Lower leg skin (tissue), 3 donors: ENCODE measurements around the gene DENND4C.

Experiments used
- POLR2A ChIP-seq, 2 donors: fragments of 450-650 bp; IDR thresholded peaks; one replicate each; pipeline ENCODE4 v1.6.1; 2016 to 2017; ENCODE audit warnings: antibody characterized with exemption in 2 of 2, mild to moderate bottlenecking in 1 of 2, moderate library complexity in 1 of 2
- TF ChIP-seq, protein P1 (sequence below), 3 donors: fragments of 450-650 bp; IDR thresholded peaks; one replicate each; pipeline ENCODE4 v1.5.1; 2016; ENCODE audit warnings: antibody characterized with exemption in 3 of 3, mild to moderate bottlenecking in 3 of 3, moderate library complexity in 2 of 3

DNA sequence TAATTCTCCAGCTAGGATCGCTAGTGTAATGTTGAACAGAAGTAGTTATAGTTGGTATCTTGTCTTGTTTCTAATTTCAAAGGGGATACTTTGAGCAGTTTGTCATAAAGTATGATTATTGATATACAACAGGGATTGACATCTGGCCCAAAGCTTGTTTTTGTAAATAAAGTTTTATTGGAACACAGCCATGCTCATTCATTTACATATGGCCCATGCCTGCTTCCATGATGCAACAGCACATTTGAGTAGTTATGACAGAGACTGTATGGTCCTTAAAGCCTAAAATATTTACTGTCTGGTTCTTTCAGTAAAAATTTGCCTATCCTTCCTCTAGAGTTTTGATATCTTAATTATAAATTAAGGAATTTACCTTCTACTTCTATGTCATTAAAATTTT is 79.8 kb downstream of the DENND4C start:
- TF ChIP-seq POLR2A (IDR thresholded peaks at IDR 0.05), result no peak
- TF ChIP-seq, protein P1, sequence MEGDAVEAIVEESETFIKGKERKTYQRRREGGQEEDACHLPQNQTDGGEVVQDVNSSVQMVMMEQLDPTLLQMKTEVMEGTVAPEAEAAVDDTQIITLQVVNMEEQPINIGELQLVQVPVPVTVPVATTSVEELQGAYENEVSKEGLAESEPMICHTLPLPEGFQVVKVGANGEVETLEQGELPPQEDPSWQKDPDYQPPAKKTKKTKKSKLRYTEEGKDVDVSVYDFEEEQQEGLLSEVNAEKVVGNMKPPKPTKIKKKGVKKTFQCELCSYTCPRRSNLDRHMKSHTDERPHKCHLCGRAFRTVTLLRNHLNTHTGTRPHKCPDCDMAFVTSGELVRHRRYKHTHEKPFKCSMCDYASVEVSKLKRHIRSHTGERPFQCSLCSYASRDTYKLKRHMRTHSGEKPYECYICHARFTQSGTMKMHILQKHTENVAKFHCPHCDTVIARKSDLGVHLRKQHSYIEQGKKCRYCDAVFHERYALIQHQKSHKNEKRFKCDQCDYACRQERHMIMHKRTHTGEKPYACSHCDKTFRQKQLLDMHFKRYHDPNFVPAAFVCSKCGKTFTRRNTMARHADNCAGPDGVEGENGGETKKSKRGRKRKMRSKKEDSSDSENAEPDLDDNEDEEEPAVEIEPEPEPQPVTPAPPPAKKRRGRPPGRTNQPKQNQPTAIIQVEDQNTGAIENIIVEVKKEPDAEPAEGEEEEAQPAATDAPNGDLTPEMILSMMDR (IDR thresholded peaks at IDR 0.05), result no peak
